Vagina (tissue), 2 donors: Measurements from ENCODE around the gene SNCG.

ENCODE experiments used
- CTCF ChIP-seq, 3 experiments: fragments of 450-650 bp in 2 of 3; fragments of 200-600 bp in 1 of 3; sonication (generic) in 1 of 3; IDR thresholded peaks; one replicate each; pipeline ENCODE4 v1.5.1; 2017 to 2019; ENCODE audit warnings: antibody characterized with exemption in 3 of 3, mild to moderate bottlenecking in 2 of 3, moderate library complexity in 2 of 3
- POLR2A ChIP-seq, 2 donors: fragments of 450-650 bp; IDR thresholded peaks; one replicate each; pipeline ENCODE4 v1.6.1; 2017; ENCODE audit warnings: antibody characterized with exemption in 2 of 2, mild to moderate bottlenecking in 2 of 2, moderate library complexity in 2 of 2
- POLR2AphosphoS5 ChIP-seq, 2 donors: sonication (generic); formaldehyde crosslinking; IDR thresholded peaks; one replicate each; pipeline ENCODE4 v1.9.0; 2017; ENCODE audit warnings: antibody characterized with exemption in 2 of 2, mild to moderate bottlenecking in 2 of 2, low read depth in 1 of 2; ENCODE audit not compliant: insufficient read depth in 1 of 2

DNA sequence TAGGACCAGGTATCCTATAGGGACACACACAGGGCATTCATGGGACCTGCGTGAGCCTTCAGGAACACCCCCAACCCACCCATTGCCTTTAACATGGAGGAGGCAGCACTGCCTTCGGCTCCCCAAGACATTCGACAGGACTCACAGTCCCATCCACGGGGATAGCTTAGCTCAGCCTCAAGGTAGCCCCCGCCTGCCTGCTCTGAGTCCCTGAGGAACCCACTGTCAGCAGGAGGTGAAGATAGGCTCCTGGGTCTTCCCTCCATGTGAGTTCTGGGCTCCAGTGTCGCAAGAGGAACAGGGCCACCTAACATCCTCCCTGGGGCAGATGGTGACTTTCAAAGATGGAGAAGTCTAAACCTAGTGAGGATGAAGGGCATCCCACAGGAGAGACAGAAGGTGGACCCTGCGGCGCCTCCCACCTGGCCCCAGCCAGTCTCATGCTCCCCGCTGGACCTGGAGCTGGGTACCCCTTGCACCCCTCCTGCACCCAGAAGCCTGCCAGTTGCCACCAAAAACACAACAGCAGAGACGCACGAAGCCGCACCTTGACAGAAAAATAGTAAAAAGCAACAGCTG, 5.0 kb downstream of the SNCG start:
- TF ChIP-seq CTCF (IDR thresholded peaks at IDR 0.05), result no peak
- TF ChIP-seq POLR2A (IDR thresholded peaks at IDR 0.05), result no peak
- TF ChIP-seq POLR2AphosphoS5 (IDR thresholded peaks at IDR 0.05; ENCODE audit: insufficient read depth in 1 of 2, low read depth in 1 of 2), result no peak
